ENCODE measurements around the gene CYP2S1.
"Not testable (repeated sequence)": the region's sequence is repeated elsewhere in the genome, so short reads cannot be mapped to it uniquely, and the experiment has no call there.

The CYP2S1 gene

GRCh38 chr19:41228486-41228885 is 35.5 kb downstream of the CYP2S1 start:
- no peak for DNase-seq (ENCODE audit: low read depth)
- TF ChIP-seq, protein P1, sequence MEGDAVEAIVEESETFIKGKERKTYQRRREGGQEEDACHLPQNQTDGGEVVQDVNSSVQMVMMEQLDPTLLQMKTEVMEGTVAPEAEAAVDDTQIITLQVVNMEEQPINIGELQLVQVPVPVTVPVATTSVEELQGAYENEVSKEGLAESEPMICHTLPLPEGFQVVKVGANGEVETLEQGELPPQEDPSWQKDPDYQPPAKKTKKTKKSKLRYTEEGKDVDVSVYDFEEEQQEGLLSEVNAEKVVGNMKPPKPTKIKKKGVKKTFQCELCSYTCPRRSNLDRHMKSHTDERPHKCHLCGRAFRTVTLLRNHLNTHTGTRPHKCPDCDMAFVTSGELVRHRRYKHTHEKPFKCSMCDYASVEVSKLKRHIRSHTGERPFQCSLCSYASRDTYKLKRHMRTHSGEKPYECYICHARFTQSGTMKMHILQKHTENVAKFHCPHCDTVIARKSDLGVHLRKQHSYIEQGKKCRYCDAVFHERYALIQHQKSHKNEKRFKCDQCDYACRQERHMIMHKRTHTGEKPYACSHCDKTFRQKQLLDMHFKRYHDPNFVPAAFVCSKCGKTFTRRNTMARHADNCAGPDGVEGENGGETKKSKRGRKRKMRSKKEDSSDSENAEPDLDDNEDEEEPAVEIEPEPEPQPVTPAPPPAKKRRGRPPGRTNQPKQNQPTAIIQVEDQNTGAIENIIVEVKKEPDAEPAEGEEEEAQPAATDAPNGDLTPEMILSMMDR (conservative IDR thresholded peaks at IDR 0.05; ENCODE audit: low read depth, low read length): no peak
- no peak overlapping the region for H3K4me3 ChIP-seq (ENCODE audit: low read length)

- DNase-seq (ENCODE audit: low read depth); H3K4me3 ChIP-seq (ENCODE audit: low read length): not testable (repeated sequence)
These were observed 36.3 kb downstream of the CYP2S1 start for GRCh38 chr19:41229338-41229737.

DNA sequence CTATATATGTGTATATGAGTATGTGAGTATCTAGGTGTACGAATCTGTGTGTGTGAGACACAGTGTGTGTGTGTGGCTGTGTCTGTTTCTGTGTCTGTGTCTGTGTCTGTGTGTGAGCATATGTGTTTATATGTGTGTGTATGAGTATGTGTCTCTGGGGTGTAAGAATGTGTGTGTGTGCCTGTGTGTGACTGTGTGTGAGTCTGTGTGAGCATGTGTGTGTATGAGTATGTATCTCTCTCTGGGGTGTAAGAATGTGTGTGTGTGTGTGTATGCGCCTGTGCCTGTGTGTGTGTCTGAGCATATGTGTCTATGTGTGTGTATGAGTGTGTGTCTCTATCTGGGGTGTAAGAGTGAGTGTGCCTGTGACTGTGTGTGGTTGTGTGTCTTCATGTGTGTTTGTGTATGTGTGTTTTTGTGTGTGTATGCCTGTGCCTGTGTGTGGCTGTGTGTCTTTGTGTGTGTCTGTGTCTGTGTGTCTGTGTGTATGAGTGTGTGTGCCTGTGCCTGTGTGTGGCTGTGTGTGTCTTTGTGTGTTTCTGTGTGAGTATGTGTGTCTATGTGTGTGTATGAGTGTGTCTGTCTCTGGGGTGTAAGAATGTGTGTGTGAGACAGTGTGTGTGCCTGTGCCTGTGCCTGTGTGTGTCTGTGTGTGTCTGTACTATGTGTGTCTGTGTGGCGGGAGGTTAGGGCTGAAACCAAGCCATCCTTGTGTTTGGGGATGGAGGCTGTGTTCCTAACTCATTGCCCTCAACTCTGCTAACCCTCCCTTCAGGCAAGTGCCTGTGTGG is 37.2 kb downstream of the CYP2S1 start:
- H3K4me3 ChIP-seq (ENCODE audit: low read length): no peak overlapping the region
- no peak for DNase-seq (ENCODE audit: low read depth)
- TF ChIP-seq, protein P1 (conservative IDR thresholded peaks at IDR 0.05; ENCODE audit: low read depth, low read length): no peak

DNA sequence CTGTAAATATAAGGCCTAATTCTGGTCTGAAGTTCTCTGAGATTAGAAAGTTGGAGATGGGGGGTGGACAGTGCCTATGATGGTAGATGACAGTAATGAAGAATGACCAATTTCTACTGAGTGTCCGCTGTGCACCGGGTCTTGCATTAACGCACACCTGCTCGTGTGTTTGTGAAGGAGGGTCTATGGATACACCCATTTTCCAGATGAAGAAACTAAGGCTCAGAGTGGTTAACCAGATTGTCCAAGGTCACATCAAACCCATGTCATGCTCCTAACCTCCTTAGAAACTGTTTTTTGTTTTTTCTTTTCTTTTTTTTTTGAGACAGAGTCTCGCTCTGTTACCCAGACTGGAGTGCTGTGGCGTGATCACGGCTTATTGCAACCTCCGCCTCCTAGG is 39.7 kb downstream of the CYP2S1 start:
- DNase-seq (ENCODE audit: low read depth): no peak
- no peak overlapping the region for H3K4me3 ChIP-seq (ENCODE audit: low read length)
- TF ChIP-seq, protein P1 (conservative IDR thresholded peaks at IDR 0.05; ENCODE audit: low read depth, low read length): no peak

DNA sequence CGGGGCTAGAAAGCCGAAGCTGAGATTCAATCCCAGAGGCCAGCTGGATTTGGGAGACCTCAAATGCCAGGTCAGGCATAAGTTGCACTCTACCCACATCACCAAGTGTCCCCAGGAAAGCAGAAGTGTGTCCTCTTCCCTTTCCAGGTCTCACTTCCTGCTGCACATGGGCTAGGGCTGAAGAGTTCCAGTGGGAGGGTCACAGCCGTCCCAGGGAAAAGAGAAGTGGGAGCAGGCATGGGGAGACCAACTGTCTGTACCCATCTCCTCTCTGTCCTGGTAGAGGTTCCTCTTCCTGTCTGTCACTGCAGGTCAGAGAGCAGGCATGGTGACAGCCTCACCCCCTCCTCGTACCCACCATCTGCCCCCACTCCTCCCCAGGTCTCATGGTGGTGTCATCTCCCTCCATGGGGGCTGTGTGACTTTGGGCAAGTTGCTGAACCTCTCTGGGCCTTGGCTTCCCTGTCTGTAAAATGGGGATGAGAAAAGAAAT is 40.8 kb downstream of the CYP2S1 start:
- DNase-seq (ENCODE audit: low read depth): no peak
- TF ChIP-seq, protein P1 (conservative IDR thresholded peaks at IDR 0.05; ENCODE audit: low read depth, low read length): no peak
- H3K4me3 ChIP-seq (ENCODE audit: low read length): no peak overlapping the region

GRCh38 chr19:41234512-41235168 is 41.6 kb downstream of the CYP2S1 start:
- no peak overlapping the region for H3K4me3 ChIP-seq (ENCODE audit: low read length)
- TF ChIP-seq, protein P1 (conservative IDR thresholded peaks at IDR 0.05; ENCODE audit: low read depth, low read length): no peak
- DNase-seq (ENCODE audit: low read depth): no peak

DNA sequence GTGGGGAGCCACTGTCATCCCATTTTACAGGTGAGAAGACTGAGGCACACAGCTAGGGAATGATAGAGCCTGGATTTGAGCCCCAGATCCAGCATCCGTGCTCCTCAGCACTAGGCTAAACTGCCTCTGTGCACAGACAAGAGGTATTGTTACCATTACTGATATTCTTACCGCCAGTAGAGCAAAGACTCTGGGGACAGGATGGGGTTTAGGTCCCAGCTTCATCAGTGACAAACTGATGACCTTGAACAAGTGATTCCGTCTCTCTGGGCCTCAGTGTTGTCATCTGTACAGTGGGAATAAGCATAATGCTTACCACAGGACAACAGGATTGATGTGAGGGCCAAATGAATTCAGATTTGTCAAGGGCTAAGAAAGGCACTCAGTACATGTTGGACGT is 42.5 kb downstream of the CYP2S1 start:
- TF ChIP-seq, protein P1 (conservative IDR thresholded peaks at IDR 0.05; ENCODE audit: low read depth, low read length): no peak
- H3K4me3 ChIP-seq (ENCODE audit: low read length): no peak overlapping the region
- no peak for DNase-seq (ENCODE audit: low read depth)
